Cardiac fibroblast (primary cell): ENCODE data around the gene CNTN5.

Experiments used
- DNase-seq, 2 donors: peaks; one replicate each; pipeline versions ENCODE4 v3.0.0 to v3.0.0-alpha.2; 2010; ENCODE audit warnings: low read depth in 2 of 2
- H3K4me3 ChIP-seq, 2 donors: replicated peaks in 1 of 2; 1 replicate in 1 of 2; 2 replicates in 1 of 2; pipeline ENCODE4 v1.5.1; 2011; ENCODE audit warnings: low read depth in 2 of 2, low read length in 2 of 2, mild to moderate bottlenecking in 2 of 2, moderate library complexity in 1 of 2
- CTCF ChIP-seq: IDR thresholded peaks from one replicate; pipeline ENCODE4 v1.5.1; 2011; ENCODE audit warnings: low read depth, mild to moderate bottlenecking, low read length, inconsistent platforms

CNTN5 gene

GRCh38 chr11:100072131-100072530 is 1051.4 kb downstream of the CNTN5 start:
- no peak for TF ChIP-seq CTCF
- DNase-seq = no peak

GRCh38 chr11:100080381-100080780 is 1059.6 kb downstream of the CNTN5 start:
- TF ChIP-seq CTCF = no peak
- H3K4me3 ChIP-seq = no peak overlapping the region

More at GRCh38 chr11:100072131-100072530, 1051.4 kb downstream of the CNTN5 start:
- H3K4me3 ChIP-seq = no peak overlapping the region

GRCh38 chr11:100080821-100081220 is 1060.1 kb downstream of the CNTN5 start:
- H3K4me3 ChIP-seq = no peak overlapping the region
- DNase-seq = no peak
- TF ChIP-seq CTCF = no peak

More at GRCh38 chr11:100080381-100080780, 1059.6 kb downstream of the CNTN5 start:
- no peak for DNase-seq

- TF ChIP-seq CTCF = no peak
- no peak overlapping the region for H3K4me3 ChIP-seq
- no peak for DNase-seq
These were observed 1072.9 kb downstream of the CNTN5 start for GRCh38 chr11:100093698-100094097.

- H3K4me3 ChIP-seq = no peak overlapping the region
- TF ChIP-seq CTCF = no peak
- no peak for DNase-seq
These were observed 1073.5 kb downstream of the CNTN5 start for GRCh38 chr11:100094121-100094865.

- DNase-seq = no peak
- H3K4me3 ChIP-seq = no peak overlapping the region
- TF ChIP-seq CTCF = no peak
These were observed 1075.1 kb downstream of the CNTN5 start for GRCh38 chr11:100095809-100096208.

GRCh38 chr11:100098560-100098959 is 1077.8 kb downstream of the CNTN5 start:
- TF ChIP-seq CTCF = no peak
- no peak for DNase-seq
- no peak overlapping the region for H3K4me3 ChIP-seq
